ENCODE results near the gene TEX52. TPM values are rescaled to one million over a fixed set of nuclear protein-coding genes. Genes with fewer than 3 reads are reported as not detected.

TEX52 gene
- total RNA-seq, 2 experiments from 2014 or later, result 0.25 to 0.29 TPM

DNA sequence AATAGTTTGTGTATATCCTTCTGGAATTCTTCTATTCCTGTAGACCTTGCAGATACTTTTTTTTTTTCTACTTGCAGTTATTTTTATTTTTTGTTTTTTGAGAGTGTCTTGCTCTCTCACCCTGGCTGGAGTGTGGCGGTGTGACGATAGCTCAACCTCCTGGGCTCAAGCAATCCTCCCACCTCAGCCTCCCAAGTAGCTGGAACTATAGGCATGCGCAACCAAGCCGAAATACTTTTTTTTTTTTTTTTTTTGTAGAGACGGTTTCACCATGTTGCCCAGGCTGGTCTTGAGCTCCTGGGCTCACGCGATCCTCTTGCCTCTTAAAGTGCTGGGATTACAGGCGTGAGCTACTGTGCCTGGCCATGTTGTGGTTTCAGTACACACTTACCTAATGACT, 43.8 kb upstream of the TEX52 start:
- TF ChIP-seq EZH2phosphoT487 (IDR thresholded peaks at IDR 0.05; ENCODE audit: borderline replicate concordance, low read depth, low read length), result no peak
- TF ChIP-seq, protein P1, sequence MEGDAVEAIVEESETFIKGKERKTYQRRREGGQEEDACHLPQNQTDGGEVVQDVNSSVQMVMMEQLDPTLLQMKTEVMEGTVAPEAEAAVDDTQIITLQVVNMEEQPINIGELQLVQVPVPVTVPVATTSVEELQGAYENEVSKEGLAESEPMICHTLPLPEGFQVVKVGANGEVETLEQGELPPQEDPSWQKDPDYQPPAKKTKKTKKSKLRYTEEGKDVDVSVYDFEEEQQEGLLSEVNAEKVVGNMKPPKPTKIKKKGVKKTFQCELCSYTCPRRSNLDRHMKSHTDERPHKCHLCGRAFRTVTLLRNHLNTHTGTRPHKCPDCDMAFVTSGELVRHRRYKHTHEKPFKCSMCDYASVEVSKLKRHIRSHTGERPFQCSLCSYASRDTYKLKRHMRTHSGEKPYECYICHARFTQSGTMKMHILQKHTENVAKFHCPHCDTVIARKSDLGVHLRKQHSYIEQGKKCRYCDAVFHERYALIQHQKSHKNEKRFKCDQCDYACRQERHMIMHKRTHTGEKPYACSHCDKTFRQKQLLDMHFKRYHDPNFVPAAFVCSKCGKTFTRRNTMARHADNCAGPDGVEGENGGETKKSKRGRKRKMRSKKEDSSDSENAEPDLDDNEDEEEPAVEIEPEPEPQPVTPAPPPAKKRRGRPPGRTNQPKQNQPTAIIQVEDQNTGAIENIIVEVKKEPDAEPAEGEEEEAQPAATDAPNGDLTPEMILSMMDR (conservative IDR thresholded peaks at IDR 0.05; ENCODE audit: low read length), result no peak
- H3K9me3 ChIP-seq (ENCODE audit: low read length), result no peaks in the 10 kb centered on the region
- ChIA-PET CTCF (ENCODE audit: unreplicated experiment) (no interaction called here), POLR2A (interaction anchor here (0.7 kb wide), 2 partner anchors 496 to 674 kb away, joined by 3 read pairs; no protein-coding TSS in a partner anchor)
- no peaks in the 10 kb centered on the region for H4K20me1 ChIP-seq (ENCODE audit: insufficient read depth, low read length)
- H2AFZ ChIP-seq (ENCODE audit: low read length), result no peak overlapping the region
- intact Hi-C loops (cut with micrococcal nuclease; ENCODE audit: unreplicated experiment), result no loop called here
- no peaks in the 10 kb centered on the region for H3K36me3 ChIP-seq (ENCODE audit: insufficient read depth, low read length)
- no peaks in the 10 kb centered on the region for H3K9me2 ChIP-seq (ENCODE audit: insufficient read depth, low read length)
- no peak overlapping the region for H3K27ac ChIP-seq (ENCODE audit: low read depth, low read length, poor library complexity, severe bottlenecking)
- no peaks in the 10 kb centered on the region for H3K79me2 ChIP-seq (ENCODE audit: insufficient read depth, low read depth, low read length)
- H3K4me2 ChIP-seq (ENCODE audit: low read length), result no peak overlapping the region
- no peak overlapping the region for H3K4me3 ChIP-seq (ENCODE audit: low read depth, low read length, poor library complexity, severe bottlenecking)
- DNase-seq (ENCODE audit: low spot score), result no peak
- no TSS peak for BruUV-seq (replicated peaks)
- no peaks in the 10 kb centered on the region for H3K4me1 ChIP-seq (ENCODE audit: insufficient read depth, low read length, poor library complexity, severe bottlenecking)

GRCh38 chr12:2897418-2897817, 40.6 kb upstream of the TEX52 start:
- Histone ChIP-seq H3K4me1 (ENCODE audit: insufficient read depth, low read length, poor library complexity, severe bottlenecking) (no peaks in the 10 kb centered on the region), H4K20me1 (ENCODE audit: insufficient read depth, low read length) (no peaks in the 10 kb centered on the region), H3K36me3 (ENCODE audit: insufficient read depth, low read length) (no peaks in the 10 kb centered on the region), H2AFZ (ENCODE audit: low read length) (no peak overlapping the region), H3K27ac (ENCODE audit: low read depth, low read length, poor library complexity, severe bottlenecking) (no peak overlapping the region), H3K4me2 (ENCODE audit: low read length) (no peak overlapping the region), H3K9me2 (ENCODE audit: insufficient read depth, low read length) (no peaks in the 10 kb centered on the region), H3K79me2 (ENCODE audit: insufficient read depth, low read depth, low read length) (no peaks in the 10 kb centered on the region), H3K4me3 (ENCODE audit: low read depth, low read length, poor library complexity, severe bottlenecking) (no peak overlapping the region), H3K9me3 (ENCODE audit: low read length) (no peaks in the 10 kb centered on the region)
- DNase-seq (ENCODE audit: low spot score), result no peak
- BruUV-seq (replicated peaks), result no TSS peak
- CTCF ChIA-PET (ENCODE audit: unreplicated experiment), result no interaction called here
- POLR2A ChIA-PET, result no interaction called here
- TF ChIP-seq, protein P1 (conservative IDR thresholded peaks at IDR 0.05; ENCODE audit: low read length), result no peak
- no peak for TF ChIP-seq EZH2phosphoT487 (IDR thresholded peaks at IDR 0.05; ENCODE audit: borderline replicate concordance, low read depth, low read length)
- intact Hi-C loops (cut with micrococcal nuclease; ENCODE audit: unreplicated experiment), result no loop called here

GRCh38 chr12:2895511-2895910, 38.7 kb upstream of the TEX52 start:
- BruUV-seq (replicated peaks), result no TSS peak
- H3K9me2 ChIP-seq (ENCODE audit: insufficient read depth, low read length), result no peaks in the 10 kb centered on the region
- intact Hi-C loops (cut with micrococcal nuclease; ENCODE audit: unreplicated experiment), result no loop called here
- H3K9me3 ChIP-seq (ENCODE audit: low read length), result no peaks in the 10 kb centered on the region
- CTCF ChIA-PET (ENCODE audit: unreplicated experiment), result no interaction called here
- no peak overlapping the region for H3K4me3 ChIP-seq (ENCODE audit: low read depth, low read length, poor library complexity, severe bottlenecking)
- no peak overlapping the region for H3K4me2 ChIP-seq (ENCODE audit: low read length)
- no peaks in the 10 kb centered on the region for H4K20me1 ChIP-seq (ENCODE audit: insufficient read depth, low read length)
- H2AFZ ChIP-seq (ENCODE audit: low read length), result no peak overlapping the region
- H3K79me2 ChIP-seq (ENCODE audit: insufficient read depth, low read depth, low read length), result no peaks in the 10 kb centered on the region; the same call in 1 of the 2 replicates
- DNase-seq (ENCODE audit: low spot score), result no peak
- TF ChIP-seq EZH2phosphoT487 (IDR thresholded peaks at IDR 0.05; ENCODE audit: borderline replicate concordance, low read depth, low read length), result no peak
- H3K36me3 ChIP-seq (ENCODE audit: insufficient read depth, low read length), result no peaks in the 10 kb centered on the region
- POLR2A ChIA-PET, result interaction anchor here (1.4 kb wide), 1 partner anchor 37 kb away, joined by 3 read pairs; no protein-coding TSS in a partner anchor
- H3K4me1 ChIP-seq (ENCODE audit: insufficient read depth, low read length, poor library complexity, severe bottlenecking), result no peaks in the 10 kb centered on the region
- no peak overlapping the region for H3K27ac ChIP-seq (ENCODE audit: low read depth, low read length, poor library complexity, severe bottlenecking)

All from OCI-LY7 (cell line).